ENCODE data around the gene SF3A1.
A peak's percentile ranks its signal among the peaks of the same experiment; 100 is the strongest.

Gene SF3A1

GRCh38 chr22:30305519-30305905 is 51.2 kb downstream of the SF3A1 start:
- peak; percentile 58 for DNase-seq (ENCODE audit: low spot score)

GRCh38 chr22:30304495-30305244 is 52.0 kb downstream of the SF3A1 start:
- DNase-seq (ENCODE audit: low spot score) = no peak

GRCh38 chr22:30302810-30303138 is 53.9 kb downstream of the SF3A1 start:
- DNase-seq (ENCODE audit: low spot score) = no peak

- DNase-seq (ENCODE audit: low spot score) = no peak
These were observed 54.5 kb downstream of the SF3A1 start for GRCh38 chr22:30301995-30302809.

GRCh38 chr22:30299322-30299721 is 57.4 kb downstream of the SF3A1 start:
- DNase-seq (ENCODE audit: low spot score) = no peak

- DNase-seq (ENCODE audit: low spot score) = no peak
These were observed 58.5 kb downstream of the SF3A1 start for GRCh38 chr22:30297991-30298701.

DNA sequence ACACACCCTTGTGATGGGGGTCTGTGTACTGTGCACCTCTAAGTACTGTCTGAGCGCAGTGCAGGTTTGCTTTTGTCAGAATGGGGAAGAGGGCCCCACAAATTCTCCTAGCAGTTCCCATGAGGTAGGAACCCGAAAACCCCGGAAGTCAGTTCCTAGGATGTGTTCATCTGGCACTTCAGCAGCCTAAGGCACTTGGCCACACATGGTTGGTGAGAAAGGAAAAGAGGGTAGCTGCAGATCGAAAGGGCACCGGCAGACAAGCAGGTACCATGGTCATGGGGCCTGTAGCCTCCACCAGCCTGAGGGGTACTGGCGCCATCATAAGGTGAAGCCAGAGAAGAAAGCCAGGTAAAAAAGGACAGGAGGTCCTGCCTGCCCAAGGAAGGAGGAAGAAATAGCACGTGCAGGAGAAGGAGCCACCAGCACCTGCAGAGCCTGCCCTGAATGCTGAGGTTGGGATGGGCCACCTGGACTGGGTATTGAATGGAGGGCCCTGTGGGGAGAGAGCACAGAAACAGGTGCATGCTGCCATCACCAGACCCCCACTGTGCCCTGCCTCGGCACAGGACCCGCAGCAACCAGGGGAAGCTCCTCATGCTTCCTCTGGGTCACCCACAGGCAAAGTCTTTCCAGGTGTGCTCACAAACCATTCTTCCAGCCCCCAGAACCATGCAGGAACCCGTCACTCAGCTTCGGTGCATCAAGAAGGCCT is 59.3 kb downstream of the SF3A1 start:
- no peak for DNase-seq (ENCODE audit: low spot score)

DNA sequence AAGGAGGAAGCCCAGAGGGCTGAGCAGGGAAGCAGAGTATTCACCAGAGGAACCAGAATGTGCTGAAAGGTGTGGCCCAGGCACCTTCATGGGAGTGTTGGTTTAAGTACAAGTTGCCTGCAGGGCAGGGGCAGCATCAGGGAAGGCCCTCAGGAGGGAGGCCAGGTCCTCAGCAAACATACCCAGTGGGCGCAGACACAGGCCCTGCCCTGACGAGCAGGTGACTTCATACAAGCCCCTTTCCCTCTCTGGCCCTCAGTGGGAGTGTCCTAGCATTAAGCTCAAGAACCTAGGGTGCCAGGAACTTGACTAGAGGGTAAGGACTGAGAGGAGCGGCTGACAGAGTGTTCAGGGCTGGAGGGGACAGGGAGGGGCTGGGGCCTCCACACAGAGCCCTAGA is 59.9 kb downstream of the SF3A1 start:
- no peak for DNase-seq (ENCODE audit: low spot score)

DNA sequence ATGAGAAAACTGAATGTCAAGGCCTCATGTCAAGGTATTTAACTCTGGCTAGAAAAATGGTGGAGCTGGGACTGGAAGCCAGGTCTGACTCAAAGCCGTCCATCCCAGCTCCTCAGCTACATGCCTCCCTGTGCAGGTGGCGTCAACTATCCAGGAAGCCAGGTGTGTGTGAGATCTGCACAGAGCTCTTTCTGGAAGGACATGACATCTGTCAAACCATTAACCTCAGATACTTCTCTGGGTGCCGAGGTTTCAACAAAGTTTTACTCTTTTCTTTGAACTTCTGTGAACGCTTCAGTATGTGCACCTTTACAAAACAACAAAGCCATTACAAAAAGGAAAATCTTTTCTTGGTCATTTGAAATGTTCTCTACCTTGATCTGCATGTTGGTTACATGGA is 60.4 kb downstream of the SF3A1 start:
- no peak for DNase-seq (ENCODE audit: low spot score)

DNA sequence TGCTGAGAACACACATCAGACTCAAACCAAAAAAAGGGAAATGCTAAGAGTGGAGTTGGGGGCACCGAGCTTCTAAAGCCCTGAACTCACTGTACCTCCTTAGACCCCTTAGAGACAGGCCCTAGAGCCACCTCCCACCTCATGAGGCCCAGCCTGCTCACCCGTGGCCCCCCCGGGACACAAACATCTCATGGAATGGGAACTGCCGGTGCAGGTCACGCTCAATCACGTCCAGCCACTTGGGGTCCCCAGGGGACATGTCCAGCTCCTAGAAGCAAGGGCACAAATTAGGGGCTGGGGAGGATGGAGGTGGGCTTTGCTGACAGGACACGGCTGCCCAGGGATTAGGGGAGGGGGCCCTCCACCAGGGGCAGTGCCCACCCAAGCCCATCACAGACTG is 61.1 kb downstream of the SF3A1 start:
- DNase-seq (ENCODE audit: low spot score) = no peak

DNA sequence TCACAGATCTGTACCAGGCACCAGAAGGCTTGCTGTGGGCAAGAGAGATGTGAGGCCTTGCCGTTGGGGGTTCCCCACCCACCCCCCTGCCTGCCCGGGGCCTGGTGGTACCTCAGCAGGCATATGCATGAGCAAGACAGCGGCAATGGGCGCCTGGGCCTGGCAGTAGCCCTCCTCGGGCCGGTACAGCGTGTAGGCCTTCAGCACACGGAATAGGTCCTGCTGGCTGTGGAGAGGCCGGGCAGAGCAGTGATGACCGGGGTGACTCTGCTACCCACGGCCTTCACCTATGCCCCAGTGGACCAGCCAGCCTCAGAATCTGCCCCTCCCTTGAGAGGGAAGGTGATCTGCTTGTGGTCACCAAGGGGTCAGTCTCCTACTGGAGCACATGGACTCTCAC is 61.9 kb downstream of the SF3A1 start:
- DNase-seq (ENCODE audit: low spot score) = no peak

- DNase-seq (ENCODE audit: low spot score) = no peak
These were observed 62.6 kb downstream of the SF3A1 start for GRCh38 chr22:30294066-30294465.

- DNase-seq (ENCODE audit: low spot score) = no peak
These were observed 63.7 kb downstream of the SF3A1 start for GRCh38 chr22:30293026-30293425.

DNA sequence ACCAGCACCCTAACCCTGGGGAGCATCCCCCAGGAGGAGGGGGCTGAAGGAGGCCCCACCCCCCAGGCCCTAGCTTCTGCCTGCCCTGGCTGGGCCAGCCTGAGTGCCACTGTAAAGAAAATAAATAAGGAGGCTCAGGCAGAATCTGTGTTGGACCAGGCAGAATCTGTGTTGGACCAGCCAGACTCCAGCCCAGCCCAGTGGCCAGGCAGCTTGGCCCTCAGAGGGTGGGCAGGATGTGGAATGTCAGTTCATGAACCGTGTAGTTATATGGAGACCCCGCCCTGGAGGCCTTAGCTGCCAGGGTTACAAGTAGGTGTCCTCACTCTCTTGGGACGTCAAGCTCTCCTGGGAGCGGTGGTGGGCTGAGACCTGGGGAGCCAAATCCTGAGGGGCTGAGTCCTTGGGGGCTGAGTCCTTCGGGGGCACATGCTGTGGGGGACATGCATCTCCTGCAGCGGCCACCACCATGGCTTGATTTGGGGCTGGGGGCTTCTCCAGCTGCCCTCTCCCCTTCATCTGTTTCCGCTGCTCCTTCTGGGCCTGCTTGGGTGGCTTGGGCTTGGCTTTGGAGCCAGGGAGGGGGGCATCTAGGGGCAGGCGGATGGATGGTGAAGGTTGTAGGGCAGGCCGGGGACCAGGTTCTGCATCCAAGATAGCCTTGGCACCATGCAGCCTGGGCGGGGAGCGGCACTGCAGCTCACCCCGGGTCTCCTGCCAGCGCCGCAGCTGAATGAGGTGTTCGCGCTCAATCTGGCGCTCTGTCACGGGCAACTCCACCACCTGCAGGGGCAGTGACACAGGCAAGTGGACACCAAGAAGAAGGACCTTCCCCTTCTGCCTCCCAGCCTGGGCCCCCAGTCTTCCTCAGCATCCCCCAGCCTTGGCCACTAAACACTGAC is 64.4 kb downstream of the SF3A1 start:
- DNase-seq (ENCODE audit: low spot score) = no peak

DNA sequence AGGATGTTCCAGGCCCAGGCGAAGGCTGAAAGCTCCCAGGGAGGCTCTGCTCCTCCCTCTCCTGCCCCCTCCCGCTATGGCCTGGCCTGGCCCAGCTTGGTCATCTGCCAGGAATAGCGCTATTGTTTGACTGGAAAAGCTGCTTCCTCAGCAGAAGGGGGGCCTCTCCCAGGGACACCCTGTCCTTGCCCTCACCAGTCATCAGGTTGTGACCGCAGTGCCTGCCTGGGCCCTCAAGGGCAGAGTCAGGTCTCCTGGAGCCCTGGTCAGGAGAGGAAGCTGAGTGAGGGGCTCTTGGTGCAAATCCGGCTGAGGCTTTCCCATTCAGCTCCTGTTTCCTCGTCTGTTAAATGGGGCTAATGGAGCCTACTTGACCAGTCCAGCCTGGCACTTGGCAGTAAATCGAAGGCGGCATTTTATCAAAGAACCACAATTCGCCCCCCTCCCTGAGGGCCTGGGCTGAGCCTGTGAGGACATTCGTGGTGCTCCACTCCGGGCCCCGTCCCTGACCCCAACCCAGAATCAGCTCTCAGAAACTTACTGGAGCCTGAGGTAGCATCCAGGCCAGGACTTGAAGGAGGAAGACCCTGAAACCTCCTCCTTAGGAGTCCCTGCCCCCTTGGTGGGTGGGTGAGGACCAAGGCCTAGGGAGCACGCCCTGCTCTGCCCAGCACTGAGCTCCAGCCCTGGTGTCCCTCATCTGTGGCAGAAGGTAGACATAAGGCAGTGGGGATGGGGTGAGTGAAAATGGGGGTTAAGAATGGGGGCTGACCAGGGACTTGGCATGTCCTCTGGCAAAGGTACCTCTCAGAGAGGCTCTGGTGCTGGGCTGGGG is 65.4 kb downstream of the SF3A1 start:
- DNase-seq (ENCODE audit: low spot score) = no peak

DNA sequence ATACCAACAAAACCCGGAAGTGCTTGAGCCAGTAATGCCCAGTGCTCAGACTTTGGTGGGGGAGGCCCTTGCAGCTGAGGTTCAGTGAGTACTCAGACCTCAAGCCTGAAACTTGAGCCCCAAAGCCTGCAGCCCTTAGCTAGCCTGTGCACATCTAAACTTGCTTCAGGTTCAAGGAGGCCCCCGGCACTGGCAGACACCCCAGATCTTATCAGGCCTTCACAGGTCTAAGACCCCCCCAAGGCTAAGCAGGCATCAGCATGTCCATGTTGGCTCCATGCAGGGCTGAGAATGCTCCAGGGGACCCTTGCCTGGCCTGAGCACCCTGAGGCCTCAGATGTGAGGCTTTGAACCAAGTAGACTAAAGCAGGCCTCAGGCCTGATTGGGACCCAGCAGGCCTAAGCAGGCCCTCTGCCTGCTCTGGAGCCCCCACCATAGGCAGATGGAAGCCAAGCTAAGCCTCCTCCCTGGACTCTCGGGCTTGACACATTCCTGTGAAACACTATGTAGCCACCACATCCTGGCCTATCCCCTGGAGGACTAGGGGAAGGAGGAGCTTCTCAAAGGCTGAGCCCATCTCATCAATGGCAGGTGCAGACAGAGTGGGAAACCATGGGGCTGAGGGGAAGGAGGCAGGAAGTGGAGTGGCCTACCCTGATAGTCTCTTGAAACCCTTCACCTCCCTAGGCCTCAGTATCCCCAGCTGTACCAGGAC is 66.2 kb downstream of the SF3A1 start:
- no peak for DNase-seq (ENCODE audit: low spot score)

DNA sequence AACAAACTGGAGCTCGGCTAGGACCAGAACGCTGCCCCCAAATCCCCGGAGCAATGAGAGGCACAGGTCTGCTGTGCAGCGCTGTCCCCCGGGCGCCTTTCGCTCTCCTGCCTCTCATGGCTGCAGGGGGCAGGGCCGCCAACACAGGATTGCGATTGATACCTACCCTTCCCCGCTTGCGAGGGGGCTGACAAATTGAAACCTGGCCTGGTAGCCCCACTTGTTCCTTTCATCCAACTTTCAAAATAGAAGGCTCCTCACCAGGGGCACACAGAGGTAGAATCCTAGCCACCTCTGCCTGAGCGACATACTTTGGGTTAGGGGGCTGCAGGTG is 66.7 kb downstream of the SF3A1 start:
- DNase-seq (ENCODE audit: low spot score) = no peak

DNA sequence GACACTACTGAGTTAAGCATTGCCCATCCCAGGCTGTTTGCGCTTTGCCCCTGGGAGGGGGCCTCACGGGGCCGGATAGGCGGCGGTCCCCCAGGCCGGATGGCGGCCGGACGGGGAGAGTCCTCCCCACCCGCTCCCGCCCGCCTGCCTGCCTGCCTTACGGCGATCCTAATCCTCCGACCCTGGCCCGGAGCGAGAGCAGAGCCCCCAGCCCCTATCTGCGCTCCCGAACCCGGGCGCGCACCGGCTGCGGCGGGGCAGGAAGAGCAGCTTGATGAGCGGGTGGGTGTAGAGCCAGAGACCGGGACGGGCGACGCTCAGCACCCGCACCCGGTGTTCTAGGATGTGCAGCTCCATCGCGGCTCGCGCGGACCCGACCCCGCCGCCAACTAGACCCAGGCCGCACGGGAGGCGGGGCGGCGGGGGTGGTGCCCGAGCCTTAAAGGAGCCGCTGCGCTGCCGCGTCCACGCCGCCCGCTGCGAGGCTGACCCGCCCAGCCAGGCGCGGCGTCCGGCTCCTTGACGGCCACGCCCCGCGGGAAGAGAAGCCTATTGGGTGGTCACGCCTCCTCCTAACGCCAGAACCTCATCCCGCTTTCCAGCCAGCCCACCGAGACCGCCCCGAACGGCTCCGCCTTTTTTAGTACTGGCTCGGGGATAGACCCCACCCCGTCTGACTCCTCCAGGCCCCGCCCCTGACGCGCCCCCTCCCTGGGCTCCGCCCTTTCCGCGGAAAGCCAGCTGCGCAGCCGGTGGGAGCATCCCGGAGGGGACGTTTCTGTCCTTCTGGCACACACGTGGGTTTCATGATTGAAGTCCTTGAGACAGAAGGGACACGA is 67.3 kb downstream of the SF3A1 start, which contains the start of gene CASTOR1:
CASTOR1 (minus strand) TSS at position 365 of the 839 bp plus-strand sequence; CDS start at position 357, 8 bp downstream.
- peak; percentile 88 for DNase-seq (ENCODE audit: low spot score)
